ENCODE data around the gene NTNG1.
"Not testable (repeated sequence)": the region's sequence is repeated elsewhere in the genome, so short reads cannot be mapped to it uniquely, and the experiment has no call there.

NTNG1 gene

GRCh38 chr1:107196973-107197562 lies 56.2 kb downstream of the NTNG1 start:
- no peak for DNase-seq (ENCODE audit: low read depth)

GRCh38 chr1:107198561-107198960 lies 57.7 kb downstream of the NTNG1 start:
- peak; percentile 50 for DNase-seq (ENCODE audit: low read depth)

- DNase-seq (ENCODE audit: low read depth) = no peak
These were observed 59.8 kb downstream of the NTNG1 start for GRCh38 chr1:107200631-107201030.

- no peak for DNase-seq (ENCODE audit: low read depth)
These were observed 61.2 kb downstream of the NTNG1 start for GRCh38 chr1:107202007-107202406.

GRCh38 chr1:107213225-107213624 lies 72.4 kb downstream of the NTNG1 start:
- no peak for DNase-seq (ENCODE audit: low read depth)

GRCh38 chr1:107220036-107220435 lies 79.2 kb downstream of the NTNG1 start:
- DNase-seq (ENCODE audit: low read depth) = peak; percentile 47

GRCh38 chr1:107225706-107226105 lies 84.9 kb downstream of the NTNG1 start:
- DNase-seq (ENCODE audit: low read depth) = no peak

- no peak for DNase-seq (ENCODE audit: low read depth)
These were observed 88.0 kb downstream of the NTNG1 start for GRCh38 chr1:107228704-107229371.

- no peak for DNase-seq (ENCODE audit: low read depth)
These were observed 88.9 kb downstream of the NTNG1 start for GRCh38 chr1:107229711-107230110.

GRCh38 chr1:107230121-107230520 lies 89.3 kb downstream of the NTNG1 start:
- no peak for DNase-seq (ENCODE audit: low read depth)

GRCh38 chr1:107231291-107231690 lies 90.5 kb downstream of the NTNG1 start:
- no peak for DNase-seq (ENCODE audit: low read depth)

GRCh38 chr1:107232426-107232825 lies 91.6 kb downstream of the NTNG1 start:
- no peak for DNase-seq (ENCODE audit: low read depth)

GRCh38 chr1:107236760-107237159 lies 95.9 kb downstream of the NTNG1 start:
- DNase-seq (ENCODE audit: low read depth) = not testable (repeated sequence)

- DNase-seq (ENCODE audit: low read depth) = no peak
These were observed 102.6 kb downstream of the NTNG1 start for GRCh38 chr1:107243461-107243860.

- no peak for DNase-seq (ENCODE audit: low read depth)
These were observed 104.1 kb downstream of the NTNG1 start for GRCh38 chr1:107244709-107245500.

GRCh38 chr1:107246775-107247345 lies 106.0 kb downstream of the NTNG1 start:
- no peak for DNase-seq (ENCODE audit: low read depth)

GRCh38 chr1:107247679-107248078 lies 106.8 kb downstream of the NTNG1 start:
- DNase-seq (ENCODE audit: low read depth) = no peak

- no peak for DNase-seq (ENCODE audit: low read depth)
These were observed 109.3 kb downstream of the NTNG1 start for GRCh38 chr1:107250169-107250568.

- DNase-seq (ENCODE audit: low read depth) = no peak
These were observed 110.2 kb downstream of the NTNG1 start for GRCh38 chr1:107251083-107251482.

- DNase-seq (ENCODE audit: low read depth) = no peak
These were observed 111.0 kb downstream of the NTNG1 start for GRCh38 chr1:107251839-107252238.

GRCh38 chr1:107252271-107252670 lies 111.4 kb downstream of the NTNG1 start:
- DNase-seq (ENCODE audit: low read depth) = no peak

- no peak for DNase-seq (ENCODE audit: low read depth)
These were observed 113.5 kb downstream of the NTNG1 start for GRCh38 chr1:107254306-107254705.

- no peak for DNase-seq (ENCODE audit: low read depth)
These were observed 114.6 kb downstream of the NTNG1 start for GRCh38 chr1:107255469-107255868.
